ENCODE data around the gene EPOP. TPM values are rescaled to one million over a fixed set of nuclear protein-coding genes. Genes with fewer than 3 reads are reported as not detected.
A peak's percentile ranks its signal among the peaks of the same experiment; 100 is the strongest.

EPOP gene
- total and polyA plus RNA-seq, 2 of the 13 experiments (the other 11 are each of a cell fraction or from before 2014, with no cell fraction given), result 14.7 to 37.8 TPM

- TF ChIP-seq, protein P1, sequence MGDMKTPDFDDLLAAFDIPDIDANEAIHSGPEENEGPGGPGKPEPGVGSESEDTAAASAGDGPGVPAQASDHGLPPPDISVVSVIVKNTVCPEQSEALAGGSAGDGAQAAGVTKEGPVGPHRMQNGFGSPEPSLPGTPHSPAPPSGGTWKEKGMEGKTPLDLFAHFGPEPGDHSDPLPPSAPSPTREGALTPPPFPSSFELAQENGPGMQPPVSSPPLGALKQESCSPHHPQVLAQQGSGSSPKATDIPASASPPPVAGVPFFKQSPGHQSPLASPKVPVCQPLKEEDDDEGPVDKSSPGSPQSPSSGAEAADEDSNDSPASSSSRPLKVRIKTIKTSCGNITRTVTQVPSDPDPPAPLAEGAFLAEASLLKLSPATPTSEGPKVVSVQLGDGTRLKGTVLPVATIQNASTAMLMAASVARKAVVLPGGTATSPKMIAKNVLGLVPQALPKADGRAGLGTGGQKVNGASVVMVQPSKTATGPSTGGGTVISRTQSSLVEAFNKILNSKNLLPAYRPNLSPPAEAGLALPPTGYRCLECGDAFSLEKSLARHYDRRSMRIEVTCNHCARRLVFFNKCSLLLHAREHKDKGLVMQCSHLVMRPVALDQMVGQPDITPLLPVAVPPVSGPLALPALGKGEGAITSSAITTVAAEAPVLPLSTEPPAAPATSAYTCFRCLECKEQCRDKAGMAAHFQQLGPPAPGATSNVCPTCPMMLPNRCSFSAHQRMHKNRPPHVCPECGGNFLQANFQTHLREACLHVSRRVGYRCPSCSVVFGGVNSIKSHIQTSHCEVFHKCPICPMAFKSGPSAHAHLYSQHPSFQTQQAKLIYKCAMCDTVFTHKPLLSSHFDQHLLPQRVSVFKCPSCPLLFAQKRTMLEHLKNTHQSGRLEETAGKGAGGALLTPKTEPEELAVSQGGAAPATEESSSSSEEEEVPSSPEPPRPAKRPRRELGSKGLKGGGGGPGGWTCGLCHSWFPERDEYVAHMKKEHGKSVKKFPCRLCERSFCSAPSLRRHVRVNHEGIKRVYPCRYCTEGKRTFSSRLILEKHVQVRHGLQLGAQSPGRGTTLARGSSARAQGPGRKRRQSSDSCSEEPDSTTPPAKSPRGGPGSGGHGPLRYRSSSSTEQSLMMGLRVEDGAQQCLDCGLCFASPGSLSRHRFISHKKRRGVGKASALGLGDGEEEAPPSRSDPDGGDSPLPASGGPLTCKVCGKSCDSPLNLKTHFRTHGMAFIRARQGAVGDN (CRISPR knock-in tag; IDR thresholded peaks at IDR 0.05), result peak; percentile 60; the same call in 1 of the 2 replicates
- no peak for TF ChIP-seq ONECUT2 (CRISPR knock-in tag; IDR thresholded peaks at IDR 0.05)
- TF ChIP-seq MEIS1 (CRISPR knock-in tag; IDR thresholded peaks at IDR 0.05; ENCODE audit: borderline replicate concordance), result 0 out of 2 replicates have a peak, but pooled peaks have one; percentile 39
- no peak for TF ChIP-seq MIER2 (CRISPR knock-in tag; IDR thresholded peaks at IDR 0.05)
- TF ChIP-seq ZNF143 (CRISPR knock-in tag; IDR thresholded peaks at IDR 0.05), result no peak
These were observed 31.2 kb upstream of the EPOP start (continued) for GRCh38 chr17:38705803-38706504.

GRCh38 chr17:38705523-38705802 lies 30.7 kb upstream of the EPOP start:
- no peaks in the 10 kb centered on the region; a peak in 1 of 5 replicates for H3K27me3 ChIP-seq (ENCODE audit: control insufficient read depth in 1 of 2, insufficient read depth in 2 of 2, low read length in 2 of 2)
- CTCF ChIA-PET (ENCODE audit: low intra/inter-chr PET ratio, low total read pairs), result no interaction called here
- H3K36me3 ChIP-seq (replicated peaks in 1 of 2; ENCODE audit: control insufficient read depth in 1 of 2, insufficient read depth in 2 of 2, low read length in 2 of 2), result peaks cover 13 to 32% of the 10 kb centered on the region in 2 experiments
- H3K79me2 ChIP-seq (ENCODE audit: insufficient read depth, low read length), result peaks cover 48% of the 10 kb centered on the region
- H3K4me3 ChIP-seq (replicated peaks in 1 of 3; ENCODE audit: insufficient read depth in 1 of 3, low read depth in 2 of 3, low read length in 3 of 3), result peak overlapping the region; percentile 71 to 99 (median 90)
- no peak for FAIRE-seq
- POLR2A ChIA-PET, result interaction anchor here (1.5 to 8.9 kb wide), 11 partner anchors 11 to 92 kb away, joined by 5 to 106 read pairs (median 29); partner anchors contain the start of genes CISD3 and EPOP
- H3K4me1 ChIP-seq (ENCODE audit: insufficient read depth, low read length), result peaks cover 64% of the 10 kb centered on the region
- peak overlapping the region; percentile 91 for H3K4me2 ChIP-seq (ENCODE audit: low read depth, low read length)
- H3K9me3 ChIP-seq (ENCODE audit: low read length), result no peaks in the 10 kb centered on the region
- H3K9ac ChIP-seq (ENCODE audit: insufficient read depth, low read depth, low read length), result peak overlapping the region; percentile 66
- no peak for ATAC-seq
- DNase-seq (ENCODE audit: low spot score), result no peak
- BruUV-seq (replicated peaks), result no TSS peak
- WGBS (ENCODE audit: low lambda C conversion rate), result 0% methylated on average over 16 of the region's 32 CpGs
- intact Hi-C loops (cut with micrococcal nuclease; ENCODE audit: unreplicated experiment) (no loop called here), in situ Hi-C loops (cut with HindIII; ENCODE audit: extremely low pct_ligation_motif_present, low pct_unique_long_range_greater_than_20kb) (no loop called here)
- peak overlapping the region; percentile 62 for H3K27ac ChIP-seq (ENCODE audit: extremely low read length, insufficient read depth, low read length)
- no peak overlapping the region for H2AFZ ChIP-seq (ENCODE audit: low read length)
- peaks cover 12% of the 10 kb centered on the region for H4K20me1 ChIP-seq (ENCODE audit: insufficient read depth, low read length)
- TF ChIP-seq, protein P2, sequence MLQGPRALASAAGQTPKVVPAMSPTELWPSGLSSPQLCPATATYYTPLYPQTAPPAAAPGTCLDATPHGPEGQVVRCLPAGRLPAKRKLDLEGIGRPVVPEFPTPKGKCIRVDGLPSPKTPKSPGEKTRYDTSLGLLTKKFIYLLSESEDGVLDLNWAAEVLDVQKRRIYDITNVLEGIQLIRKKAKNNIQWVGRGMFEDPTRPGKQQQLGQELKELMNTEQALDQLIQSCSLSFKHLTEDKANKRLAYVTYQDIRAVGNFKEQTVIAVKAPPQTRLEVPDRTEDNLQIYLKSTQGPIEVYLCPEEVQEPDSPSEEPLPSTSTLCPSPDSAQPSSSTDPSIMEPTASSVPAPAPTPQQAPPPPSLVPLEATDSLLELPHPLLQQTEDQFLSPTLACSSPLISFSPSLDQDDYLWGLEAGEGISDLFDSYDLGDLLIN (CRISPR knock-in tag; IDR thresholded peaks at IDR 0.05; ENCODE audit: borderline replicate concordance), result no peak
- TF ChIP-seq ZBTB7A (CRISPR knock-in tag; IDR thresholded peaks at IDR 0.05) (peak; percentile 20; the same call in 1 of the 2 replicates), ZNF329 (CRISPR knock-in tag; IDR thresholded peaks at IDR 0.05; ENCODE audit: low read depth) (no peak), POGZ (CRISPR knock-in tag; IDR thresholded peaks at IDR 0.05) (no peak), ZNF574 (CRISPR knock-in tag; IDR thresholded peaks at IDR 0.05) (0 out of 2 replicates have a peak, but pooled peaks have one; percentile 2), PATZ1 (CRISPR knock-in tag; IDR thresholded peaks at IDR 0.05) (peak; percentile 46; the same call in 1 of the 2 replicates)
